SK-N-SH (cell line): ENCODE measurements around the gene C12orf57.

Experiments used
- MXI1 ChIP-seq: IDR thresholded peaks from 2 replicates; pipeline ENCODE4 v1.6.1; 2012; ENCODE audit warnings: mild to moderate bottlenecking, low read depth, low read length, improper control_type of control experiment
- TF ChIP-seq, protein P1 (sequence below): IDR thresholded peaks from 2 replicates; pipeline ENCODE4 v1.6.1; 2012; ENCODE audit warnings: mild to moderate bottlenecking, low read depth, low read length, moderate library complexity
- TF ChIP-seq, protein P2 (sequence below): fragments of 200-600 bp; sonication (generic); IDR thresholded peaks from 2 replicates; pipeline ENCODE4 v1.6.1; 2017; ENCODE audit warnings: antibody characterized with exemption, mild to moderate bottlenecking, moderate library complexity
- TF ChIP-seq, protein P3 (sequence below): IDR thresholded peaks from 2 replicates; pipeline ENCODE4; 2012

DNA sequence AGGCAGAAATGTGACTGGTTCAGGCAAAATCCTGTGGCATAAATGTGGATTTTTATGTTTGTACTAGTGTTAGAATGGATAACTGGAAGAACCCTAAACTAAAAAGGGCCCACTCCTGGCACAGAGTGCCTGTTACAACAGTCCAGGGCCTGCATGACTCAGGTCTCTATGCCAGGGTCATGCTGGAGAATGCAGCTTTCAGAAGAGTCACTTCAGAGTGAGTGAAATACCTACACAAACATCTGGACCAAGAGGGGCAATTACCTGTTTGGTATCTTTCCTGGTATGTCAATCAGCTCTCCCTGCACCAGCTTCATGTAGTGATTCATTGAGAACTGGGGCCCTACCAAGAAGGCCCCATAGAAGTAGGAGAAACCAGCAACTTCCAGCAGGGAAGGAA is 36.9 kb downstream of the C12orf57 start:
- TF ChIP-seq, protein P1, sequence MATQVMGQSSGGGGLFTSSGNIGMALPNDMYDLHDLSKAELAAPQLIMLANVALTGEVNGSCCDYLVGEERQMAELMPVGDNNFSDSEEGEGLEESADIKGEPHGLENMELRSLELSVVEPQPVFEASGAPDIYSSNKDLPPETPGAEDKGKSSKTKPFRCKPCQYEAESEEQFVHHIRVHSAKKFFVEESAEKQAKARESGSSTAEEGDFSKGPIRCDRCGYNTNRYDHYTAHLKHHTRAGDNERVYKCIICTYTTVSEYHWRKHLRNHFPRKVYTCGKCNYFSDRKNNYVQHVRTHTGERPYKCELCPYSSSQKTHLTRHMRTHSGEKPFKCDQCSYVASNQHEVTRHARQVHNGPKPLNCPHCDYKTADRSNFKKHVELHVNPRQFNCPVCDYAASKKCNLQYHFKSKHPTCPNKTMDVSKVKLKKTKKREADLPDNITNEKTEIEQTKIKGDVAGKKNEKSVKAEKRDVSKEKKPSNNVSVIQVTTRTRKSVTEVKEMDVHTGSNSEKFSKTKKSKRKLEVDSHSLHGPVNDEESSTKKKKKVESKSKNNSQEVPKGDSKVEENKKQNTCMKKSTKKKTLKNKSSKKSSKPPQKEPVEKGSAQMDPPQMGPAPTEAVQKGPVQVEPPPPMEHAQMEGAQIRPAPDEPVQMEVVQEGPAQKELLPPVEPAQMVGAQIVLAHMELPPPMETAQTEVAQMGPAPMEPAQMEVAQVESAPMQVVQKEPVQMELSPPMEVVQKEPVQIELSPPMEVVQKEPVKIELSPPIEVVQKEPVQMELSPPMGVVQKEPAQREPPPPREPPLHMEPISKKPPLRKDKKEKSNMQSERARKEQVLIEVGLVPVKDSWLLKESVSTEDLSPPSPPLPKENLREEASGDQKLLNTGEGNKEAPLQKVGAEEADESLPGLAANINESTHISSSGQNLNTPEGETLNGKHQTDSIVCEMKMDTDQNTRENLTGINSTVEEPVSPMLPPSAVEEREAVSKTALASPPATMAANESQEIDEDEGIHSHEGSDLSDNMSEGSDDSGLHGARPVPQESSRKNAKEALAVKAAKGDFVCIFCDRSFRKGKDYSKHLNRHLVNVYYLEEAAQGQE: no peak
- TF ChIP-seq, protein P2, sequence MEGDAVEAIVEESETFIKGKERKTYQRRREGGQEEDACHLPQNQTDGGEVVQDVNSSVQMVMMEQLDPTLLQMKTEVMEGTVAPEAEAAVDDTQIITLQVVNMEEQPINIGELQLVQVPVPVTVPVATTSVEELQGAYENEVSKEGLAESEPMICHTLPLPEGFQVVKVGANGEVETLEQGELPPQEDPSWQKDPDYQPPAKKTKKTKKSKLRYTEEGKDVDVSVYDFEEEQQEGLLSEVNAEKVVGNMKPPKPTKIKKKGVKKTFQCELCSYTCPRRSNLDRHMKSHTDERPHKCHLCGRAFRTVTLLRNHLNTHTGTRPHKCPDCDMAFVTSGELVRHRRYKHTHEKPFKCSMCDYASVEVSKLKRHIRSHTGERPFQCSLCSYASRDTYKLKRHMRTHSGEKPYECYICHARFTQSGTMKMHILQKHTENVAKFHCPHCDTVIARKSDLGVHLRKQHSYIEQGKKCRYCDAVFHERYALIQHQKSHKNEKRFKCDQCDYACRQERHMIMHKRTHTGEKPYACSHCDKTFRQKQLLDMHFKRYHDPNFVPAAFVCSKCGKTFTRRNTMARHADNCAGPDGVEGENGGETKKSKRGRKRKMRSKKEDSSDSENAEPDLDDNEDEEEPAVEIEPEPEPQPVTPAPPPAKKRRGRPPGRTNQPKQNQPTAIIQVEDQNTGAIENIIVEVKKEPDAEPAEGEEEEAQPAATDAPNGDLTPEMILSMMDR: no peak
- no peak for TF ChIP-seq MXI1
- TF ChIP-seq, protein P3, sequence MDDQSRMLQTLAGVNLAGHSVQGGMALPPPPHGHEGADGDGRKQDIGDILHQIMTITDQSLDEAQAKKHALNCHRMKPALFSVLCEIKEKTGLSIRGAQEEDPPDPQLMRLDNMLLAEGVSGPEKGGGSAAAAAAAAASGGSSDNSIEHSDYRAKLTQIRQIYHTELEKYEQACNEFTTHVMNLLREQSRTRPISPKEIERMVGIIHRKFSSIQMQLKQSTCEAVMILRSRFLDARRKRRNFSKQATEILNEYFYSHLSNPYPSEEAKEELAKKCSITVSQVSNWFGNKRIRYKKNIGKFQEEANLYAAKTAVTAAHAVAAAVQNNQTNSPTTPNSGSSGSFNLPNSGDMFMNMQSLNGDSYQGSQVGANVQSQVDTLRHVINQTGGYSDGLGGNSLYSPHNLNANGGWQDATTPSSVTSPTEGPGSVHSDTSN: no peak
